Measurements from ENCODE around the gene DEXI. TPM values are rescaled to one million over a fixed set of nuclear protein-coding genes. Genes with fewer than 3 reads are reported as not detected.

DEXI gene
- total RNA-seq, 4 donors from 2014 or later = 36.2 to 76.4 (median 56.0) TPM

DNA sequence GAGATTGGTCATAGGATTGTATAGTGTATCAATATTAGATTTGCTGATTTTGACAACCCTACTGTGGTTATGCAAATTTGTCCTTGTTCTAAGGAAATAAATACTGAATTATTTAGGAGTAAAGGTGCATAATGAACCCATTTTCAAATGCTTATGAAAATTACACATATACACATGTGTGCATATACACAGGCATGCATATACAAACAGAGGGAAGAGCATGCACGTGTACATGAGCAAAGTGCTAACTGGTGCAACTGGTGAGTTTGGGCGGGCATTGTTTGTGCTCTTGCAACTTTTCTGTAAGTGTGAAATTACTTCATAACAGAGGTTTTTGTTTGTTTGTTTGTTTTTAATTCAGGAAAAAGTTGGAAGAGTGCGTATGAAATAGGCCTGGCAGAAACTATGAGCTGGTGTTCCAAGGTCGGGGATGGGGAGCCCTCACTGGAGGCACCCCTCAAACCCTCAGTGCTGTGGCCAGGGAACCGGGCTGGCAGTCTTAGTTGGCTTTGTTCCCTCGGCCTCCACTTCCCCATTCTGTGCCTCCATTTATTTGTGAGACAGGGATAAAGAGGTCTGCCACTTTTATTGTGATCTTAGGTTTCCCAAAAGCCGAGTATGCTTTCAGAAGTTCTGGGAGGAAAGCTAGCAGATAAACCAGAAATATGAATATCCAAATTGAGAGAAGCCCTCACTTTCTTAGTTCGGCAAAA, 5.8 kb downstream of the DEXI start:
- no peak for DNase-seq
- Histone ChIP-seq H3K9me3 (no peaks in the 10 kb centered on the region), H3K27me3 (no peaks in the 10 kb centered on the region), H3K36me3 (no peaks in the 10 kb centered on the region), H3K4me3 (no peak overlapping the region), H3K4me1 (peaks cover 53 to 73% (median 64%) of the 10 kb centered on the region in 4 donors), H3K27ac (no peak overlapping the region)
- in situ Hi-C loops (cut with MboI; ENCODE audit: low pct_ligation_motif_present in 1 of 4, low pct_unique_long_range_greater_than_20kb in 1 of 4, low sequenced_read_pairs in 3 of 4) (loop anchor here in 2 of 4 donors (5.0 to 10.0 kb wide), 2 partner anchors 192 to 409 kb away; partner anchors contain the start of gene NUBP1 (in 1 of the 2)), intact Hi-C loops (cut with DNase I; ENCODE audit: low total_unique reads) (no loop called here)
- TF ChIP-seq CTCF (IDR thresholded peaks at IDR 0.05) (no peak), POLR2A (IDR thresholded peaks at IDR 0.05) (no peak), EP300 (IDR thresholded peaks at IDR 0.05; ENCODE audit: low read depth) (no peak), POLR2AphosphoS5 (IDR thresholded peaks at IDR 0.05) (no peak)
- 56 to 74% methylated on average over 8 of the region's 8 CpGs for WGBS, 2 donors (ENCODE audit: low coverage in 1 of 2)

GRCh38 chr16:10935226-10935915, 6.9 kb downstream of the DEXI start:
- H3K27ac ChIP-seq = no peak overlapping the region
- in situ Hi-C loops (cut with MboI; ENCODE audit: low pct_ligation_motif_present in 1 of 4, low pct_unique_long_range_greater_than_20kb in 1 of 4, low sequenced_read_pairs in 3 of 4) (loop anchor here in 2 of 4 donors (5.0 to 10.0 kb wide), 2 partner anchors 191 to 408 kb away; partner anchors contain the start of gene NUBP1 (in 1 of the 2)), intact Hi-C loops (cut with DNase I; ENCODE audit: low total_unique reads) (no loop called here)
- peaks cover 46 to 62% (median 57%) of the 10 kb centered on the region in 4 donors for H3K4me1 ChIP-seq
- H3K4me3 ChIP-seq = no peak overlapping the region
- H3K9me3 ChIP-seq = no peaks in the 10 kb centered on the region
- TF ChIP-seq CTCF (IDR thresholded peaks at IDR 0.05) (no peak), EP300 (IDR thresholded peaks at IDR 0.05; ENCODE audit: low read depth) (no peak), POLR2AphosphoS5 (IDR thresholded peaks at IDR 0.05) (no peak), POLR2A (IDR thresholded peaks at IDR 0.05) (no peak)
- DNase-seq = no peak
- 21 to 40% methylated on average over 7 of the region's 7 CpGs for WGBS, 2 donors (ENCODE audit: low coverage in 1 of 2)
- H3K27me3 ChIP-seq = no peaks in the 10 kb centered on the region
- H3K36me3 ChIP-seq = no peaks in the 10 kb centered on the region

DNA sequence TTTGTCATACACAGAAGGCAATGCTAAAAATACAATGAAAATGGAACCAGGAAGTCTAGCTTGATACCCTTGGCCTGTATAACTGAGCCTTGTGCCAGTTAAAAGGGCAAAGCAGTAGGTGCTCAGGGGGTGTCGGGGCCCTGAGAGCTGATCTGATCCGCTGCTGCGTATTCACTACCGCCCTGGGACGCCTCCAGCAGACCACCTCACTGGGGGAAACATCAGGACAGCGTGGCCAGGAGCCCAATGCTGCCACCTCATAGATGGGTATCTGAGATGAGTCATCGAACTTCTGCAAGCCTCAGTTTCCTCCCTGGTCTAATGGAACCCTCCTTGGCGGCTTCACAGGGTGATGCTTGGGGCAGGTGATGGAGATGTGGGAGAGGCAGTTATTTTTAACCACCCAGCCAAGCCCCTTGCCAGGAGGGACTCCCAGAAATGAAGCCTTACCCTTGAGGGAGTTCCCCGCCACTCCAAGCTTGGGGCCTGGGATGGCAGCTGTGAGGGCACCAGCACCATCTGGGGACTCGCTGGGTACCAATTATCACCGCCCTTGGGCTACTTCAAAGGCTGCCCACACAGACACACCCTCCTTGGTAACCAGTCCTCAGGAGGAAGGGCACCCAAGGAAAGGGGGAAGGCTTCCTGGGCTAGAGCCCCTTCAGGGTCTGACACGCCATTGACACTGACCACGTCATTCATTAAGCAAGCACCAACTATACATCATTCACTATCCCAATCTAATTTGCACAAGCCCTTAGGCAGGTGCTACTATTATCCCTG, 7.8 kb downstream of the DEXI start:
- intact Hi-C loops (cut with DNase I; ENCODE audit: low total_unique reads) (no loop called here), in situ Hi-C loops (cut with MboI; ENCODE audit: low pct_ligation_motif_present in 1 of 4, low pct_unique_long_range_greater_than_20kb in 1 of 4, low sequenced_read_pairs in 3 of 4) (loop anchor here in 2 of 4 donors (5.0 to 10.0 kb wide), 2 partner anchors 190 to 407 kb away; partner anchors contain the start of gene NUBP1 (in 1 of the 2))
- H3K4me1 ChIP-seq = peaks cover 38 to 54% (median 49%) of the 10 kb centered on the region in 4 donors
- no peak for DNase-seq
- TF ChIP-seq POLR2AphosphoS5 (IDR thresholded peaks at IDR 0.05) = no peak
- TF ChIP-seq CTCF (IDR thresholded peaks at IDR 0.05) = no peak
- no peak for TF ChIP-seq EP300 (IDR thresholded peaks at IDR 0.05; ENCODE audit: low read depth)
- TF ChIP-seq POLR2A (IDR thresholded peaks at IDR 0.05) = no peak
- H3K27me3 ChIP-seq = no peaks in the 10 kb centered on the region
- 88 to 100% methylated on average over 1 to 13 of the region's 13 CpGs for WGBS, 2 donors (ENCODE audit: low coverage in 1 of 2)
- H3K9me3 ChIP-seq = no peaks in the 10 kb centered on the region
- H3K27ac ChIP-seq = no peak overlapping the region
- no peak overlapping the region for H3K4me3 ChIP-seq
- no peaks in the 10 kb centered on the region for H3K36me3 ChIP-seq
